HepG2 (cell line): ENCODE data around the gene PIGX. TPM values are rescaled to one million over a fixed set of nuclear protein-coding genes. Genes with fewer than 3 reads are reported as not detected.

Experiments used
- ASH2L ChIP-seq: fragments of 300-600, 200-600 bp; sonication (generic); IDR thresholded peaks from 2 replicates; pipeline ENCODE4 v1.7.0; 2017; ENCODE audit warnings: low read depth, mild to moderate bottlenecking, moderate library complexity, mixed read lengths, low read length; ENCODE audit not compliant: insufficient read length
- CREM ChIP-seq, 2 experiments: sonication (generic) in 1 of 2; formaldehyde crosslinking in 1 of 2; IDR thresholded peaks; 2 replicates each; pipeline versions ENCODE4 v1.4.0 to v1.6.1; 2016 to 2020; ENCODE audit warnings: antibody characterized with exemption in 1 of 2, mild to moderate bottlenecking in 1 of 2, missing genetic modification reagents in 1 of 2
- DPF2 ChIP-seq: sonication (generic); formaldehyde crosslinking; IDR thresholded peaks from 2 replicates; pipeline ENCODE4 v1.4.0; 2020; ENCODE audit warnings: mild to moderate bottlenecking, low read depth, missing genetic modification reagents, borderline replicate concordance
- EZH2 ChIP-seq: conservative IDR thresholded peaks from 2 replicates; pipeline ENCODE4 v1.6.1; 2012; ENCODE audit warnings: mild to moderate bottlenecking, low read depth, low read length, moderate library complexity
- KDM5B ChIP-seq: sonication (generic); formaldehyde crosslinking; IDR thresholded peaks from 2 replicates; pipeline ENCODE4 v1.4.0; 2020; ENCODE audit warnings: missing genetic modification reagents, mild to moderate bottlenecking, borderline replicate concordance
- KLF6 ChIP-seq: IDR thresholded peaks from 2 replicates; pipeline ENCODE4 v1.8.0; 2016; ENCODE audit warnings: missing biosample characterization, missing genetic modification reagents
- ONECUT2 ChIP-seq: sonication (generic); formaldehyde crosslinking; IDR thresholded peaks from 2 replicates; pipeline ENCODE4 v1.4.0; 2020; ENCODE audit warnings: missing genetic modification reagents
- RBM39 ChIP-seq: fragments of 200-400 bp; formaldehyde crosslinking; IDR thresholded peaks from one replicate; pipeline ENCODE4 v1.6.1; 2018; ENCODE audit warnings: antibody characterized with exemption, mild to moderate bottlenecking, low read depth, low read length; ENCODE audit not compliant: poor library complexity, severe bottlenecking
- RXRB ChIP-seq: IDR thresholded peaks from 2 replicates; pipeline ENCODE4 v1.6.1; 2016; ENCODE audit warnings: borderline replicate concordance, missing genetic modification reagents, missing compliant biosample characterization
- SMAD3 ChIP-seq: sonication (generic); formaldehyde crosslinking; IDR thresholded peaks from 2 replicates; pipeline ENCODE4 v1.4.0; 2020; ENCODE audit warnings: missing genetic modification reagents
- STAT5B ChIP-seq: sonication (generic); formaldehyde crosslinking; IDR thresholded peaks from 2 replicates; pipeline ENCODE4 v1.4.0; 2020; ENCODE audit warnings: missing genetic modification reagents
- THAP7 ChIP-seq: sonication (generic); formaldehyde crosslinking; IDR thresholded peaks from 2 replicates; pipeline ENCODE4 v1.8.1; 2023; ENCODE audit warnings: mild to moderate bottlenecking, missing genetic modification reagents
- ZBED4 ChIP-seq: sonication (generic); formaldehyde crosslinking; IDR thresholded peaks from 2 replicates; pipeline ENCODE4 v1.4.0; 2020; ENCODE audit warnings: missing genetic modification reagents, borderline replicate concordance
- ZC3H13 ChIP-seq: sonication (generic); formaldehyde crosslinking; IDR thresholded peaks from 2 replicates; pipeline ENCODE4 v1.8.1; 2023; ENCODE audit warnings: mild to moderate bottlenecking, missing genetic modification reagents, moderate library complexity
- ZFP36 ChIP-seq: fragments of 150-350 bp; IDR thresholded peaks from 2 replicates; pipeline ENCODE4 v1.6.1; 2018; ENCODE audit warnings: borderline replicate concordance, low read length, low read depth; ENCODE audit not compliant: partially characterized antibody
- ZKSCAN8 ChIP-seq: IDR thresholded peaks from 2 replicates; pipeline ENCODE4 v1.6.1; 2016; ENCODE audit warnings: borderline replicate concordance, missing genetic modification reagents, missing compliant biosample characterization
- ZNF101 ChIP-seq: sonication (generic); formaldehyde crosslinking; IDR thresholded peaks from 2 replicates; pipeline ENCODE4 v1.4.0; 2020; ENCODE audit warnings: mild to moderate bottlenecking, low read depth, missing genetic modification reagents, borderline replicate concordance
- ZNF292 ChIP-seq: sonication (generic); formaldehyde crosslinking; IDR thresholded peaks from 2 replicates; pipeline ENCODE4 v1.8.1; 2022; ENCODE audit warnings: mild to moderate bottlenecking, low read depth, missing genetic modification reagents, borderline replicate concordance
- ZNF562 ChIP-seq: sonication (generic); formaldehyde crosslinking; IDR thresholded peaks from 2 replicates; pipeline ENCODE4 v1.8.0; 2022; ENCODE audit warnings: missing genetic modification reagents, borderline replicate concordance
- ZNF7 ChIP-seq: IDR thresholded peaks from 2 replicates; pipeline ENCODE4 v1.6.1; 2016; ENCODE audit warnings: missing biosample characterization, missing genetic modification reagents
- ZNF777 ChIP-seq: sonication (generic); formaldehyde crosslinking; IDR thresholded peaks from 2 replicates; pipeline ENCODE4 v1.4.0; 2020; ENCODE audit warnings: missing genetic modification reagents
- ZSCAN21 ChIP-seq: sonication (generic); formaldehyde crosslinking; IDR thresholded peaks from 2 replicates; pipeline ENCODE4 v1.8.0; 2022; ENCODE audit warnings: mild to moderate bottlenecking, missing genetic modification reagents, moderate library complexity, borderline replicate concordance
- polyA plus RNA-seq, 8 experiments: library from polyadenylated mRNA; depleted of rRNA in 3 of 8; stranded (reverse) in 7 of 8; unstranded in 1 of 8; fragments of >200 nt; fragmentation: Illumina TruSeq in 4 of 8; extraction: Trizol in 4 of 8; gene quantifications; 2 replicates each; pipeline versions ENCODE4 v1.2.1 to v1.2.3, GENCODE V29; 2011 to 2016; ENCODE audit warnings: low read depth in 4 of 8, missing spikeins in 1 of 8, mixed read lengths in 1 of 8; ENCODE audit not compliant: insufficient read depth in 1 of 8
- total RNA-seq, 5 experiments: library from RNA; depleted of rRNA; stranded (reverse); fragments of >200 nt; fragmentation: Illumina TruSeq; extraction: Trizol; gene quantifications; 2 replicates each; pipeline ENCODE4 v1.2.3, GENCODE V29; 2016; ENCODE audit warnings: low read depth in 1 of 5
- TF ChIP-seq, protein P1 (sequence below): sonication (generic); formaldehyde crosslinking; IDR thresholded peaks from 2 replicates; pipeline ENCODE4 v1.5.0; 2020; ENCODE audit warnings: mild to moderate bottlenecking, missing genetic modification reagents

Gene PIGX
- total and polyA plus RNA-seq, 2 of the 13 experiments (the other 11 are each of a cell fraction or from before 2014, with no cell fraction given), result 13.2 to 21.3 TPM

DNA sequence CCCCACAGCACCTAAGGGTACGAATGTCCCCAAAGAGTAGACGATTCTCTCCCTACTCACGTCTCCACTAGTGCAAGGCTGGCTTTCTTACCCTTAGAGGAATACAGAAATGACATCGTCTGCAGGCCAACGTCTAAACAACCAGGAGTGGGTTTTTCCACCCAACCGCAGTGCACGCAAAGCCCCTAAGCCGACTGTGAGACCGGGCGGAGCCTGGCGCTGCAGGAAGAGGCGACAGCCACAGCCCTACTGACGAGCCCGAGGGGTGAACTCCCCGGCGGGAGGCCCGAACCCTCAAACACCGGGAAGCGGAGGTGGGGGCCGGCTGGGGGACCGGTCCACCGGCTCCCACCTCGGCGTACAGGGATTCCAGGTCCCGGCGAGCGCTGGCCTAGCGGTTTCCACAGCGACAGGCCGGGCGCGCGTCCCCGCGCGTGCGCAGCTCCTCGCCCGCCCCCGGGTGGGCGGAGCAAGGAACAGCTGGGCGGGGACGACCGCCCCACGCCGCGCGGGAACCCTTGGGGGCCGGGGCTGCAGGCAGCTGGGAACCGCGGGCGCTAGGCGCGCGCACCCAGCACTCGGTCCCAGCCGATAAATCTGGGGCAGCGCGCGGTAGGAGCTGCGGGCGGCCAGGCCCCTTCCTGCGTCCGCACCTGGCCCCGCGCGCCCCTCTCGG is at the start of gene PIGX, which contains the start of gene CEP19 (continued):
- TF ChIP-seq ASH2L (no peak), ZBED4 (no peak), ZKSCAN8 (CRISPR knock-in tag) (no peak), ONECUT2 (CRISPR knock-in tag) (no peak), DPF2 (CRISPR knock-in tag) (no peak), EZH2 (no peak), THAP7 (CRISPR knock-in tag) (no peak; the same call in 1 of the 2 replicates), ZNF292 (CRISPR knock-in tag) (0 out of 2 replicates have a peak, but pooled peaks have one; percentile 21), SMAD3 (CRISPR knock-in tag) (no peak), KLF6 (0 out of 2 replicates have a peak, but pooled peaks have one; percentile 26), ZSCAN21 (peak; percentile 63; the same call in 1 of the 2 replicates), RBM39 (peak; percentile 18), CREM (IDR thresholded peaks at IDR 0.05) (no peak), CREM (CRISPR knock-in tag; IDR thresholded peaks at IDR 0.05) (no peak), KDM5B (peak; percentile 58; the same call in 1 of the 2 replicates), ZNF777 (peak; percentile 51), RXRB (CRISPR knock-in tag) (no peak), ZFP36 (no peak), STAT5B (CRISPR knock-in tag) (no peak), ZC3H13 (CRISPR knock-in tag) (no peak), ZNF562 (CRISPR knock-in tag) (no peak), ZNF101 (no peak), ZNF7 (no peak)
- TF ChIP-seq, protein P1, sequence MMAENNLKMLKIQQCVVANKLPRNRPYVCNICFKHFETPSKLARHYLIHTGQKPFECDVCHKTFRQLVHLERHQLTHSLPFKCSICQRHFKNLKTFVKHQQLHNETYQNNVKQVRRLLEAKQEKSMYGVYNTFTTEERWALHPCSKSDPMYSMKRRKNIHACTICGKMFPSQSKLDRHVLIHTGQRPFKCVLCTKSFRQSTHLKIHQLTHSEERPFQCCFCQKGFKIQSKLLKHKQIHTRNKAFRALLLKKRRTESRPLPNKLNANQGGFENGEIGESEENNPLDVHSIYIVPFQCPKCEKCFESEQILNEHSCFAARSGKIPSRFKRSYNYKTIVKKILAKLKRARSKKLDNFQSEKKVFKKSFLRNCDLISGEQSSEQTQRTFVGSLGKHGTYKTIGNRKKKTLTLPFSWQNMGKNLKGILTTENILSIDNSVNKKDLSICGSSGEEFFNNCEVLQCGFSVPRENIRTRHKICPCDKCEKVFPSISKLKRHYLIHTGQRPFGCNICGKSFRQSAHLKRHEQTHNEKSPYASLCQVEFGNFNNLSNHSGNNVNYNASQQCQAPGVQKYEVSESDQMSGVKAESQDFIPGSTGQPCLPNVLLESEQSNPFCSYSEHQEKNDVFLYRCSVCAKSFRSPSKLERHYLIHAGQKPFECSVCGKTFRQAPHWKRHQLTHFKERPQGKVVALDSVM, result no peak
